OCI-LY3 (cell line): ENCODE results near the gene RAB2B.
A peak's percentile ranks its signal among the peaks of the same experiment; 100 is the strongest.

Experiments used
- H2AFZ ChIP-seq: fragments of 200-600, 300-600 bp; shearing (Covaris generic); 2 replicates; pipeline ENCODE4 v1.6.0; 2014; ENCODE audit warnings: antibody characterized with exemption, low read depth, low read length
- H3K27ac ChIP-seq: fragments of 200-600, 300-600 bp; sonication (generic); 2 replicates; pipeline ENCODE4 v1.5.1; 2014; ENCODE audit warnings: mild to moderate bottlenecking, low read length, moderate library complexity, mixed read lengths
- H3K27me3 ChIP-seq: fragments of 200-600, 300-600 bp; sonication (generic); 2 replicates; pipeline ENCODE4 v1.6.1; 2014; ENCODE audit warnings: low read depth, low read length, mixed read lengths
- H3K36me3 ChIP-seq: fragments of 200-600, 300-600 bp; sonication (generic); replicated peaks from 2 replicates; pipeline ENCODE3; 2014; ENCODE audit warnings: low read depth, low read length, mixed read lengths
- H3K4me1 ChIP-seq: fragments of 300-600, 200-600 bp; sonication (generic); 2 replicates; pipeline ENCODE4 v1.6.1; 2014; ENCODE audit warnings: low read length, mixed read lengths
- H3K4me2 ChIP-seq: fragments of 200-600, 300-600 bp; sonication (generic); 2 replicates; pipeline ENCODE4 v1.6.1; 2014; ENCODE audit warnings: low read length, mixed read lengths
- H3K4me3 ChIP-seq: fragments of 300-600, 200-600 bp; sonication (generic); 2 replicates; pipeline ENCODE4 v1.5.1; 2014; ENCODE audit warnings: antibody characterized with exemption, mild to moderate bottlenecking, low read length, moderate library complexity
- H3K79me2 ChIP-seq: fragments of 300-600, 200-600 bp; shearing (Covaris generic); 2 replicates; pipeline ENCODE4 v1.6.1; 2014; ENCODE audit warnings: mild to moderate bottlenecking, low read length, mixed read lengths
- H3K9ac ChIP-seq: fragments of 300-600, 200-600 bp; shearing (Covaris generic); 2 replicates; pipeline ENCODE4 v1.6.0; 2014; ENCODE audit warnings: mild to moderate bottlenecking, low read length, moderate library complexity
- H3K9me3 ChIP-seq: fragments of 200-600, 300-600 bp; shearing (Covaris generic); 2 replicates; pipeline ENCODE4 v1.6.1; 2014; ENCODE audit warnings: low read length, mixed read lengths; ENCODE audit not compliant: insufficient read depth
- H4K20me1 ChIP-seq: fragments of 200-600, 300-600 bp; sonication (generic); 2 replicates; pipeline ENCODE4 v1.6.1; 2016; ENCODE audit warnings: low read length, mixed read lengths; ENCODE audit not compliant: insufficient read depth
- CTCF ChIP-seq: fragments of 200-600, 300-600 bp; sonication (generic); IDR thresholded peaks from 2 replicates; pipeline ENCODE4 v1.5.1; 2014; ENCODE audit warnings: antibody characterized with exemption, low read length, low read depth
- EZH2phosphoT487 ChIP-seq: fragments of 200-600 bp; shearing (Covaris generic); IDR thresholded peaks from 2 replicates; pipeline ENCODE4 v1.6.1; 2018; ENCODE audit warnings: antibody characterized with exemption, mixed run types, low read depth

Gene RAB2B

GRCh38 chr14:21518725-21519124 is 42.0 kb upstream of the RAB2B start:
- Histone ChIP-seq H3K4me3 (no peak overlapping the region), H3K4me2 (no peak overlapping the region), H3K9ac (no peak overlapping the region), H3K9me3 (no peaks in the 10 kb centered on the region), H3K27me3 (peaks cover 5% of the 10 kb centered on the region; the same call in 1 of the 2 replicates), H3K27ac (no peak overlapping the region), H4K20me1 (no peaks in the 10 kb centered on the region), H3K4me1 (no peaks in the 10 kb centered on the region), H3K79me2 (no peaks in the 10 kb centered on the region), H2AFZ (no peak overlapping the region), H3K36me3 (no peaks in the 10 kb centered on the region)
- TF ChIP-seq CTCF (no peak), EZH2phosphoT487 (no peak)

- H3K79me2 ChIP-seq = peaks cover 18% of the 10 kb centered on the region
- no peak overlapping the region for H3K9ac ChIP-seq
- peaks cover 9% of the 10 kb centered on the region for H3K4me1 ChIP-seq
- H3K36me3 ChIP-seq = no peaks in the 10 kb centered on the region
- H3K9me3 ChIP-seq = no peaks in the 10 kb centered on the region
- H4K20me1 ChIP-seq = no peaks in the 10 kb centered on the region
- H3K27me3 ChIP-seq = no peaks in the 10 kb centered on the region
- H3K27ac ChIP-seq = no peak overlapping the region
- H2AFZ ChIP-seq = no peak overlapping the region
- no peak overlapping the region for H3K4me2 ChIP-seq
- TF ChIP-seq CTCF (no peak), EZH2phosphoT487 (no peak)
- no peak overlapping the region for H3K4me3 ChIP-seq
Measured at GRCh38 chr14:21514341-21514740, 37.6 kb upstream of the RAB2B start.

- peaks cover 50% of the 10 kb centered on the region for H3K79me2 ChIP-seq
- no peak for TF ChIP-seq CTCF
- no peak for TF ChIP-seq EZH2phosphoT487
Measured at GRCh38 chr14:21510735-21511657, 34.2 kb upstream of the RAB2B start, which contains the start of gene METTL3. Gene METTL3, minus strand, starts transcription at chr14:21511340. Its CDS starts 117 bp downstream, at chr14:21511223.

GRCh38 chr14:21509432-21510143 is 32.8 kb upstream of the RAB2B start:
- H3K9ac ChIP-seq = peak overlapping the region; percentile 97; the same call in 1 of the 2 replicates
- H3K4me2 ChIP-seq = peak overlapping the region; percentile 94
- no peaks in the 10 kb centered on the region for H3K9me3 ChIP-seq
- no peaks in the 10 kb centered on the region for H4K20me1 ChIP-seq
- no peak overlapping the region for H3K27ac ChIP-seq
- peaks cover 9% of the 10 kb centered on the region for H3K36me3 ChIP-seq
- H3K27me3 ChIP-seq = no peaks in the 10 kb centered on the region
- peaks cover 22% of the 10 kb centered on the region for H3K4me1 ChIP-seq
- no peak for TF ChIP-seq EZH2phosphoT487
- TF ChIP-seq CTCF = no peak
- no peak overlapping the region for H2AFZ ChIP-seq
- peak overlapping the region; percentile 99 for H3K4me3 ChIP-seq
- peaks cover 63% of the 10 kb centered on the region for H3K79me2 ChIP-seq

More at GRCh38 chr14:21510735-21511657, 34.2 kb upstream of the RAB2B start, which contains the start of gene METTL3:
- Histone ChIP-seq H4K20me1 (no peaks in the 10 kb centered on the region), H3K27ac (peak within 1 kb of the TSS; percentile 60), H3K9ac (peak within 1 kb of the TSS; percentile 97), H3K36me3 (peaks cover 9% of the 10 kb centered on the region), H3K27me3 (no peaks in the 10 kb centered on the region), H3K4me2 (peak within 1 kb of the TSS; percentile 94), H3K4me3 (peak within 1 kb of the TSS; percentile 99), H2AFZ (peak within 1 kb of the TSS; percentile 91), H3K4me1 (peaks cover 11% of the 10 kb centered on the region), H3K9me3 (no peaks in the 10 kb centered on the region)
